NCI-H2029 treated with DMSO at 0.1 percent for 48 hours (cell line): ENCODE results near the gene RGPD6.
"Not testable (repeated sequence)": the region's sequence is repeated elsewhere in the genome, so short reads cannot be mapped to it uniquely, and the experiment has no call there.

ENCODE experiments used
- DNase-seq: peaks from one replicate; lab custom pipeline; 2025; lab: John Stamatoyannopoulos, UW

Gene RGPD6

GRCh38 chr2:110481200-110481599 is 95.8 kb downstream of the RGPD6 start:
- DNase-seq = not testable (repeated sequence)

GRCh38 chr2:110480084-110480483 is 96.9 kb downstream of the RGPD6 start:
- DNase-seq = not testable (repeated sequence)

GRCh38 chr2:110477370-110477769 is 99.7 kb downstream of the RGPD6 start:
- DNase-seq = not testable (repeated sequence)

GRCh38 chr2:110476952-110477351 is 100.1 kb downstream of the RGPD6 start:
- DNase-seq = not testable (repeated sequence)

- DNase-seq = not testable (repeated sequence)
Observed at GRCh38 chr2:110475627-110476359, 101.2 kb downstream of the RGPD6 start.

- not testable (repeated sequence) for DNase-seq
Observed at GRCh38 chr2:110474898-110475297, 102.1 kb downstream of the RGPD6 start.

GRCh38 chr2:110473059-110473358 is 104.0 kb downstream of the RGPD6 start:
- DNase-seq = not testable (repeated sequence)

GRCh38 chr2:110472171-110473058 is 104.6 kb downstream of the RGPD6 start, which contains the start of gene LIMS4:
Gene LIMS4, minus strand, starts transcription at chr2:110472816. Its CDS starts 38 bp downstream, at chr2:110472778.
- not testable (repeated sequence) for DNase-seq

- DNase-seq = not testable (repeated sequence)
Observed at GRCh38 chr2:110468921-110469320, 108.1 kb downstream of the RGPD6 start.

GRCh38 chr2:110465312-110465711 is 111.7 kb downstream of the RGPD6 start:
- not testable (repeated sequence) for DNase-seq
